ENCODE measurements around the gene RNF113B. TPM values are rescaled to one million over a fixed set of nuclear protein-coding genes. Genes with fewer than 3 reads are reported as not detected.

The RNF113B gene
- total and polyA plus RNA-seq, 2 experiments from 2014 or later, result 0.19 TPM; not detected in 1

DNA sequence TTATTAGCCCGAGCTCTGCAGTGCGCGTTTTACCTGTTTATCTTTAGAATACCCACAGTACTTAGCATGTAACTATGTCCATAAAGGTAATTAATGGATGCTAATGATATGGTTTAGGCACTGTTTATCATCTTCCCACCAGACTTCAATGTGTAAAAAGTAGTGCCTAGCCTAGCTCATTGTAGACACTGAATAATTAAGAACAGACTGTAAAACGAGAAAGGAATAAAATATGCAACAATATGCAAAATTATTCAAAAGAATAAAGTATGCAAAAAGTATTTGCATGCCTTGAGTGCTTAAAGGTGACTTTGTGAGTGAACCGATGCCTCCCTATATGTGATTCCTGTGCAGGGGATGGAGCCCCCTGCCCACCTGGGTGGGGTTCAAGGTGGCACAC lies 35.7 kb upstream of the RNF113B start:
- TF ChIP-seq ETS1 (IDR thresholded peaks at IDR 0.05), result no peak
- TF ChIP-seq CREB1 (CRISPR knock-in tag; IDR thresholded peaks at IDR 0.05; ENCODE audit: low read depth), result no peak
- TF ChIP-seq JUNB (IDR thresholded peaks at IDR 0.05; ENCODE audit: unreplicated experiment), result no peak
- TF ChIP-seq STAT1 (IDR thresholded peaks at IDR 0.05; ENCODE audit: unreplicated experiment), result no peak
- no peak for TF ChIP-seq ZNF331 (CRISPR knock-in tag; IDR thresholded peaks at IDR 0.05; ENCODE audit: low read depth)
- TF ChIP-seq, protein P1, sequence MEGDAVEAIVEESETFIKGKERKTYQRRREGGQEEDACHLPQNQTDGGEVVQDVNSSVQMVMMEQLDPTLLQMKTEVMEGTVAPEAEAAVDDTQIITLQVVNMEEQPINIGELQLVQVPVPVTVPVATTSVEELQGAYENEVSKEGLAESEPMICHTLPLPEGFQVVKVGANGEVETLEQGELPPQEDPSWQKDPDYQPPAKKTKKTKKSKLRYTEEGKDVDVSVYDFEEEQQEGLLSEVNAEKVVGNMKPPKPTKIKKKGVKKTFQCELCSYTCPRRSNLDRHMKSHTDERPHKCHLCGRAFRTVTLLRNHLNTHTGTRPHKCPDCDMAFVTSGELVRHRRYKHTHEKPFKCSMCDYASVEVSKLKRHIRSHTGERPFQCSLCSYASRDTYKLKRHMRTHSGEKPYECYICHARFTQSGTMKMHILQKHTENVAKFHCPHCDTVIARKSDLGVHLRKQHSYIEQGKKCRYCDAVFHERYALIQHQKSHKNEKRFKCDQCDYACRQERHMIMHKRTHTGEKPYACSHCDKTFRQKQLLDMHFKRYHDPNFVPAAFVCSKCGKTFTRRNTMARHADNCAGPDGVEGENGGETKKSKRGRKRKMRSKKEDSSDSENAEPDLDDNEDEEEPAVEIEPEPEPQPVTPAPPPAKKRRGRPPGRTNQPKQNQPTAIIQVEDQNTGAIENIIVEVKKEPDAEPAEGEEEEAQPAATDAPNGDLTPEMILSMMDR (conservative IDR thresholded peaks at IDR 0.05; ENCODE audit: low read depth in 2 of 2), result no peak
- TF ChIP-seq EZH2phosphoT487 (IDR thresholded peaks at IDR 0.05; ENCODE audit: unreplicated experiment), result no peak
- TF ChIP-seq NANOG (IDR thresholded peaks at IDR 0.05; ENCODE audit: borderline replicate concordance), result no peak
- Mint-ChIP-seq H3K36me3 (ENCODE audit: low read depth) (peaks cover 48% of the 10 kb centered on the region), H3K4me3 (no peak overlapping the region), H3K27me3 (ENCODE audit: insufficient read depth, low read depth, poor library complexity) (peaks cover 9% of the 10 kb centered on the region), H3K9me3 (peaks cover 31% of the 10 kb centered on the region), H3K4me1 (peaks cover 34% of the 10 kb centered on the region), H3K27ac (no peak overlapping the region)
- H3K27me3 ChIP-seq (ENCODE audit: insufficient read depth), result no peaks in the 10 kb centered on the region
- no peak for ATAC-seq
- peaks cover 72% of the 10 kb centered on the region for H3K79me2 ChIP-seq (replicated peaks; ENCODE audit: insufficient read depth)
- H3F3A ChIP-seq (replicated peaks; ENCODE audit: low read depth), result 0 out of 2 replicates have a peak, but pooled peaks cover 3% of the 10 kb centered on the region
- H3K9me2 ChIP-seq (ENCODE audit: insufficient read depth), result no peaks in the 10 kb centered on the region
- no peaks in the 10 kb centered on the region; the same call in 1 of the 2 replicates for H4K20me1 ChIP-seq (replicated peaks; ENCODE audit: insufficient read depth)
- peaks cover 14% of the 10 kb centered on the region for H3K4me1 ChIP-seq (ENCODE audit: insufficient read depth)
- no peak overlapping the region for H2AFZ ChIP-seq
- no peak overlapping the region for H3K4me3 ChIP-seq
- peaks cover 6% of the 10 kb centered on the region; the same call in 1 of the 2 replicates for H3K36me3 ChIP-seq (ENCODE audit: insufficient read depth)
- no peak overlapping the region for H3K27ac ChIP-seq (ENCODE audit: low read depth)
- no peak for DNase-seq (ENCODE audit: low spot score)
- 0 out of 2 replicates have a peak overlapping the region, but pooled peaks have one; percentile 38 for H3K4me2 ChIP-seq

GRCh38 chr13:98208606-98209005 lies 31.5 kb upstream of the RNF113B start:
- peaks cover 5% of the 10 kb centered on the region for H3K27me3 Mint-ChIP-seq (ENCODE audit: insufficient read depth, low read depth, poor library complexity)
- Histone ChIP-seq H2AFZ (no peak overlapping the region), H3K4me3 (no peak overlapping the region), H3K79me2 (replicated peaks; ENCODE audit: insufficient read depth) (peaks cover 80% of the 10 kb centered on the region), H3K4me1 (ENCODE audit: insufficient read depth) (peaks cover 12% of the 10 kb centered on the region; the same call in 1 of the 2 replicates), H3K27ac (ENCODE audit: low read depth) (no peak overlapping the region), H3K9me2 (ENCODE audit: insufficient read depth) (no peaks in the 10 kb centered on the region), H3F3A (replicated peaks; ENCODE audit: low read depth) (no peaks in the 10 kb centered on the region), H3K27me3 (ENCODE audit: insufficient read depth) (no peaks in the 10 kb centered on the region), H3K4me2 (no peak overlapping the region), H4K20me1 (replicated peaks; ENCODE audit: insufficient read depth) (0 out of 2 replicates have a peak, but pooled peaks cover 2% of the 10 kb centered on the region), H3K36me3 (ENCODE audit: insufficient read depth) (peaks cover 6% of the 10 kb centered on the region; the same call in 1 of the 2 replicates)
- TF ChIP-seq EZH2 (IDR thresholded peaks at IDR 0.05; ENCODE audit: low read depth, unreplicated experiment) (no peak), ZNF462 (CRISPR knock-in tag; IDR thresholded peaks at IDR 0.05) (no peak), POLR2AphosphoS5 (IDR thresholded peaks at IDR 0.05; ENCODE audit: low read depth) (no peak), ETS1 (IDR thresholded peaks at IDR 0.05) (no peak), JUNB (IDR thresholded peaks at IDR 0.05; ENCODE audit: unreplicated experiment) (no peak), EZH2phosphoT487 (IDR thresholded peaks at IDR 0.05; ENCODE audit: unreplicated experiment) (no peak), STAT1 (IDR thresholded peaks at IDR 0.05; ENCODE audit: unreplicated experiment) (no peak), CREB1 (CRISPR knock-in tag; IDR thresholded peaks at IDR 0.05; ENCODE audit: low read depth) (no peak), NANOG (IDR thresholded peaks at IDR 0.05; ENCODE audit: borderline replicate concordance) (no peak)
- peaks cover 24% of the 10 kb centered on the region for H3K4me1 Mint-ChIP-seq
- DNase-seq (ENCODE audit: low spot score) (no peak), ATAC-seq (no peak)
- peaks cover 58% of the 10 kb centered on the region for H3K9me3 Mint-ChIP-seq
- no peak overlapping the region for H3K27ac Mint-ChIP-seq
- no peak overlapping the region for H3K4me3 Mint-ChIP-seq
- H3K36me3 Mint-ChIP-seq (ENCODE audit: low read depth), result peaks cover 63% of the 10 kb centered on the region
